CD14-positive monocyte (primary cell): ENCODE results near the gene TRIM50. TPM values are rescaled to one million over a fixed set of nuclear protein-coding genes. Genes with fewer than 3 reads are reported as not detected.

Source experiments
- DNase-seq, 3 donors: peaks; one replicate each; pipeline ENCODE4 v3.0.0-alpha.2; 2011 to 2022
- H2AFZ ChIP-seq: 2 replicates; pipeline ENCODE4 v1.6.0; 2012; ENCODE audit warnings: mild to moderate bottlenecking, low read depth, low read length, inconsistent platforms; ENCODE audit not compliant: insufficient read depth, poor library complexity, severe bottlenecking
- H3K27ac ChIP-seq, 2 donors: 1 replicate in 1 of 2; 2 replicates in 1 of 2; pipeline ENCODE4 v1.5.1; 2012 to 2013; ENCODE audit warnings: low read length in 2 of 2, control low read depth in 1 of 2, inconsistent platforms in 1 of 2, low read depth in 1 of 2, mild to moderate bottlenecking in 1 of 2
- H3K27me3 ChIP-seq, 2 donors: one replicate each; pipeline versions ENCODE4 v1.6.0 to v1.6.1; 2011 to 2013; ENCODE audit warnings: low read length in 2 of 2; ENCODE audit not compliant: control insufficient read depth in 2 of 2, insufficient read depth in 2 of 2
- H3K36me3 ChIP-seq, 2 donors: replicated peaks in 1 of 2; 1 replicate in 1 of 2; 2 replicates in 1 of 2; pipeline versions ENCODE4 v1.5.1 to v1.6.1; 2012 to 2013; ENCODE audit warnings: low read length in 2 of 2, control low read depth in 1 of 2, inconsistent platforms in 1 of 2, mild to moderate bottlenecking in 1 of 2; ENCODE audit not compliant: insufficient read depth in 2 of 2, control insufficient read depth in 1 of 2
- H3K4me1 ChIP-seq, 2 donors: 1 replicate in 1 of 2; 2 replicates in 1 of 2; pipeline versions ENCODE4 v1.5.1 to v1.6.1; 2012 to 2013; ENCODE audit warnings: low read length in 2 of 2, control low read depth in 1 of 2, inconsistent platforms in 1 of 2, mild to moderate bottlenecking in 1 of 2, moderate library complexity in 1 of 2; ENCODE audit not compliant: insufficient read depth in 2 of 2, control insufficient read depth in 1 of 2
- H3K4me2 ChIP-seq: replicated peaks from 2 replicates; pipeline ENCODE3; 2012; ENCODE audit warnings: low read length, moderate library complexity, mild to moderate bottlenecking; ENCODE audit not compliant: poor library complexity, severe bottlenecking; ENCODE audit errors: extremely low read depth
- H3K4me3 ChIP-seq, 3 experiments: fragments of 200-600 bp in 1 of 3; sonication (generic) in 1 of 3; replicated peaks in 1 of 3; 1 replicate in 2 of 3; 2 replicates in 1 of 3; pipeline ENCODE4 v1.5.1; 2011 to 2013; ENCODE audit warnings: low read length in 3 of 3, mild to moderate bottlenecking in 3 of 3, control low read depth in 2 of 3, low read depth in 2 of 3, inconsistent platforms in 1 of 3, moderate library complexity in 1 of 3
- H3K79me2 ChIP-seq: 2 replicates; pipeline ENCODE4 v1.6.0; 2012; ENCODE audit warnings: mild to moderate bottlenecking, control low read depth, inconsistent platforms, low read length, moderate library complexity; ENCODE audit not compliant: insufficient read depth
- H3K9ac ChIP-seq: 2 replicates; pipeline ENCODE4 v1.6.0; 2017; ENCODE audit warnings: low read length, mild to moderate bottlenecking; ENCODE audit not compliant: insufficient read depth, poor library complexity, severe bottlenecking
- H3K9me3 ChIP-seq, 2 donors: replicated peaks in 1 of 2; 1 replicate in 1 of 2; 2 replicates in 1 of 2; pipeline versions ENCODE4 v1.5.1 to v1.6.1; 2012 to 2013; ENCODE audit warnings: low read length in 2 of 2, control low read depth in 1 of 2; ENCODE audit not compliant: control insufficient read depth in 1 of 2, insufficient read depth in 1 of 2
- H4K20me1 ChIP-seq: 2 replicates; pipeline ENCODE4 v1.6.0; 2012; ENCODE audit warnings: mild to moderate bottlenecking, low read length, control low read depth, moderate library complexity; ENCODE audit not compliant: insufficient read depth
- H3K27ac Mint-ChIP-seq, 7 donors: one replicate each; pipeline ENCODE4 v1.8.0; 2020; ENCODE audit warnings: mild to moderate bottlenecking in 7 of 7, mixed read lengths in 7 of 7, moderate library complexity in 6 of 7, inconsistent platforms in 2 of 7
- H3K27me3 Mint-ChIP-seq, 3 donors: one replicate each; pipeline ENCODE4 v1.8.0; 2021 to 2022; ENCODE audit warnings: low read depth in 3 of 3, mild to moderate bottlenecking in 3 of 3, mixed read lengths in 3 of 3, moderate library complexity in 3 of 3, inconsistent platforms in 1 of 3
- H3K36me3 Mint-ChIP-seq, 2 donors: one replicate each; pipeline ENCODE4 v1.8.0; 2020; ENCODE audit warnings: mixed read lengths in 2 of 2, inconsistent platforms in 1 of 2, mild to moderate bottlenecking in 1 of 2
- H3K4me1 Mint-ChIP-seq: one replicate; pipeline ENCODE4 v1.8.0; 2020; ENCODE audit warnings: mild to moderate bottlenecking, mixed read lengths
- H3K4me3 Mint-ChIP-seq, 2 donors: one replicate each; pipeline ENCODE4 v1.8.0; 2020; ENCODE audit warnings: mild to moderate bottlenecking in 2 of 2, mixed read lengths in 2 of 2, moderate library complexity in 1 of 2
- H3K9me3 Mint-ChIP-seq, 7 donors: one replicate each; pipeline ENCODE4 v1.8.0; 2020 to 2022; ENCODE audit warnings: mixed read lengths in 7 of 7, mild to moderate bottlenecking in 6 of 7, moderate library complexity in 6 of 7, inconsistent platforms in 2 of 7
- CTCF ChIP-seq: fragments of 200-600 bp; IDR thresholded peaks from one replicate; pipeline ENCODE4 v1.8.0; 2022; ENCODE audit warnings: antibody characterized with exemption, mild to moderate bottlenecking
- WGBS: methylation state at CpG from one replicate; pipeline ENCODE4 v1.1.5; 2013; ENCODE audit warnings: missing lambda C conversion rate; ENCODE audit not compliant: insufficient coverage; 5-methylcytosine and 5-hydroxymethylcytosine counted together
- intact Hi-C, 2 donors: fragments of 100-400 bp; cut with micrococcal nuclease; formaldehyde crosslinking; loops; one replicate each; pipeline versions ENCODE4 v1.15.0 to v1.15.1; 2023
- polyA plus RNA-seq, 3 donors: library from polyadenylated mRNA; depleted of rRNA in 1 of 3; unstranded in 2 of 3; stranded (reverse) in 1 of 3; fragments of 300-500 nt in 2 of 3; fragments of >200 nt in 1 of 3; fragmentation: Illumina TruSeq in 2 of 3; gene quantifications; 1 replicate in 2 of 3; 2 replicates in 1 of 3; pipeline ENCODE4 v1.2.3, GENCODE V29; 2012 to 2021

Gene TRIM50
- polyA plus RNA-seq, 3 donors: not detected

- H3K4me3 Mint-ChIP-seq: no peak overlapping the region
- Histone ChIP-seq H4K20me1 (no peaks in the 10 kb centered on the region), H2AFZ (no peak overlapping the region), H3K9ac (no peak overlapping the region), H3K4me2 (no peak overlapping the region), H3K27ac (no peak overlapping the region), H3K27me3 (no peaks in the 10 kb centered on the region), H3K4me1 (peaks cover 14 to 15% of the 10 kb centered on the region in 2 donors), H3K79me2 (no peaks in the 10 kb centered on the region), H3K9me3 (no peaks in the 10 kb centered on the region), H3K36me3 (no peaks in the 10 kb centered on the region), H3K4me3 (no peak overlapping the region)
- H3K27ac Mint-ChIP-seq: no peak overlapping the region
- no peak for DNase-seq
- no peak for TF ChIP-seq CTCF
- peaks cover 0 to 3% (median 0%) of the 10 kb centered on the region in 7 donors for H3K9me3 Mint-ChIP-seq
- peaks cover 21% of the 10 kb centered on the region for H3K4me1 Mint-ChIP-seq
- 100% methylated on average over 4 of the region's 11 CpGs for WGBS
- intact Hi-C loops: no loop called here
- no peaks in the 10 kb centered on the region for H3K36me3 Mint-ChIP-seq
- peaks cover 3 to 8% (median 5%) of the 10 kb centered on the region in 3 donors for H3K27me3 Mint-ChIP-seq
These were observed 38.2 kb upstream of the TRIM50 start for GRCh38 chr7:73366127-73366526.

GRCh38 chr7:73364006-73364728 is 36.3 kb upstream of the TRIM50 start:
- no peak for DNase-seq
- Histone ChIP-seq H3K4me2 (no peak overlapping the region), H3K9me3 (no peaks in the 10 kb centered on the region), H4K20me1 (no peaks in the 10 kb centered on the region), H3K4me3 (no peak overlapping the region), H2AFZ (no peak overlapping the region), H3K27me3 (no peaks in the 10 kb centered on the region), H3K9ac (no peak overlapping the region), H3K4me1 (peaks cover 14 to 15% of the 10 kb centered on the region in 2 donors), H3K79me2 (no peaks in the 10 kb centered on the region), H3K27ac (no peak overlapping the region), H3K36me3 (no peaks in the 10 kb centered on the region)
- Mint-ChIP-seq H3K9me3 (peaks cover 0 to 3% (median 0%) of the 10 kb centered on the region in 7 donors), H3K36me3 (no peaks in the 10 kb centered on the region), H3K4me3 (no peak overlapping the region), H3K27me3 (peaks cover under 1 to 10% (median 4%) of the 10 kb centered on the region in 3 donors), H3K4me1 (peaks cover 21% of the 10 kb centered on the region), H3K27ac (no peak overlapping the region)
- intact Hi-C loops: no loop called here
- WGBS: 91% methylated on average over 24 of the region's 25 CpGs
- no peak for TF ChIP-seq CTCF
